ENCODE results near the gene NOX3. TPM values are rescaled to one million over a fixed set of nuclear protein-coding genes. Genes with fewer than 3 reads are reported as not detected.

Gene NOX3
- total and polyA plus RNA-seq, 2 donors (not counting 3 experiments of a cell fraction or from before 2014, with no cell fraction given), result not detected

DNA sequence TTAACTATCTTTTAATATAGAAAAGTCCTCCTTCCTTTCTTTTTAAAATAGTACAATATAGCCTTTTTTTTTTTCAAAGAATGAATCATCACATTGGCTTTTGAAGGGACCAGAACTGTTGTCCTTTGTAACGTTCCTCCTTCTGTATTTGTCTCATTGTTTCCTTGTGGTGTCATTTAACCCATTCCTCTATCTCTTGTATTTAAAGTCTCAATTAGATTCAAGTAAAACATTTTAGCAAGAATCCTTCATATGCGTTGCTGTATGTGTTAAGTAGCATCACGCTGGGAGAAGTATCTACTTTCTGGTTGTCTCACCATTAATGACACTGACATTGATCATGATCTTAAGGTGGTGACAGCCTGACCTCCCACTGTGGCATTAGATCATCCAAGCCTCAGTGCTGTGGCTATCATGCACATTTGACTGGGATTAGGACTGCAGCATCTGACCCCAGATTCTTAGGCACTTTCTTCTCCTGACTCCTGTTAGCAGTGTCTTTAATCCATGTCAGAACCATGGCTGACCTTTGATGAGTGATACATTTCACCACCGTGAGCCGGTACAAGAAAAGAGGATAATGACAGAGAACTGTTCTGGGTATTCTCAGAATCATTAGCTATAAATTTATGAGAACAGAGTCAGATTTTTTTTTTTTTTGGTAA lies 73.8 kb downstream of the NOX3 start:
- POLR2A ChIA-PET, result no interaction called here
- H3K4me2 ChIP-seq (ENCODE audit: insufficient read depth, low read length), result no peak overlapping the region
- no peaks in the 10 kb centered on the region for H3K79me2 ChIP-seq (ENCODE audit: control insufficient read depth, insufficient read depth, low read length)
- no peaks in the 10 kb centered on the region for H3K4me1 ChIP-seq (ENCODE audit: control insufficient read depth, extremely low read depth, insufficient read depth, low read length)
- H4K20me1 ChIP-seq (replicated peaks; ENCODE audit: control insufficient read depth, extremely low read depth, insufficient read depth, low read length), result no peaks in the 10 kb centered on the region
- intact Hi-C loops (cut with micrococcal nuclease) (no loop called here), dilution Hi-C loops (cut with MboI; ENCODE audit: extremely low pct_ligation_motif_present, low sequenced_read_pairs) (no loop called here)
- no peak overlapping the region for H3K4me3 ChIP-seq (replicated peaks in 1 of 3; ENCODE audit: insufficient read depth in 1 of 3, low read depth in 1 of 3, low read length in 3 of 3)
- TF ChIP-seq GATA2 (IDR thresholded peaks at IDR 0.05; ENCODE audit: insufficient read depth, insufficient read length, low read depth, low read length) (no peak), FOS (IDR thresholded peaks at IDR 0.05; ENCODE audit: borderline replicate concordance, insufficient read depth, low read length) (no peak), POLR2AphosphoS5 (IDR thresholded peaks at IDR 0.05; ENCODE audit: insufficient read depth, low read depth, low read length) (no peak), JUN (IDR thresholded peaks at IDR 0.05; ENCODE audit: borderline replicate concordance, insufficient read depth, insufficient read length, low read depth) (no peak), POLR2A (IDR thresholded peaks at IDR 0.05; ENCODE audit: low read depth, low read length) (no peak), MYC (IDR thresholded peaks at IDR 0.05; ENCODE audit: low read depth, low read length) (no peak), EZH2 (IDR thresholded peaks at IDR 0.05; ENCODE audit: borderline replicate concordance, low read depth, low read length, severe bottlenecking) (no peak)
- TF ChIP-seq, protein P1, sequence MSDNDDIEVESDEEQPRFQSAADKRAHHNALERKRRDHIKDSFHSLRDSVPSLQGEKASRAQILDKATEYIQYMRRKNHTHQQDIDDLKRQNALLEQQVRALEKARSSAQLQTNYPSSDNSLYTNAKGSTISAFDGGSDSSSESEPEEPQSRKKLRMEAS (IDR thresholded peaks at IDR 0.05; ENCODE audit: insufficient read depth, insufficient read length), result no peak
- TF ChIP-seq, protein P2, sequence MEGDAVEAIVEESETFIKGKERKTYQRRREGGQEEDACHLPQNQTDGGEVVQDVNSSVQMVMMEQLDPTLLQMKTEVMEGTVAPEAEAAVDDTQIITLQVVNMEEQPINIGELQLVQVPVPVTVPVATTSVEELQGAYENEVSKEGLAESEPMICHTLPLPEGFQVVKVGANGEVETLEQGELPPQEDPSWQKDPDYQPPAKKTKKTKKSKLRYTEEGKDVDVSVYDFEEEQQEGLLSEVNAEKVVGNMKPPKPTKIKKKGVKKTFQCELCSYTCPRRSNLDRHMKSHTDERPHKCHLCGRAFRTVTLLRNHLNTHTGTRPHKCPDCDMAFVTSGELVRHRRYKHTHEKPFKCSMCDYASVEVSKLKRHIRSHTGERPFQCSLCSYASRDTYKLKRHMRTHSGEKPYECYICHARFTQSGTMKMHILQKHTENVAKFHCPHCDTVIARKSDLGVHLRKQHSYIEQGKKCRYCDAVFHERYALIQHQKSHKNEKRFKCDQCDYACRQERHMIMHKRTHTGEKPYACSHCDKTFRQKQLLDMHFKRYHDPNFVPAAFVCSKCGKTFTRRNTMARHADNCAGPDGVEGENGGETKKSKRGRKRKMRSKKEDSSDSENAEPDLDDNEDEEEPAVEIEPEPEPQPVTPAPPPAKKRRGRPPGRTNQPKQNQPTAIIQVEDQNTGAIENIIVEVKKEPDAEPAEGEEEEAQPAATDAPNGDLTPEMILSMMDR (IDR thresholded peaks at IDR 0.05; ENCODE audit: extremely low read depth in 1 of 2, insufficient read depth in 1 of 2, low read depth in 1 of 2, low read length in 2 of 2), result no peak
- H3K9ac ChIP-seq (replicated peaks; ENCODE audit: extremely low read depth, insufficient read depth, low read length), result no peak overlapping the region
- H3K9me1 ChIP-seq (replicated peaks; ENCODE audit: control insufficient read depth, extremely low read depth, insufficient read depth, low read length), result no peaks in the 10 kb centered on the region
- H3K36me3 ChIP-seq (ENCODE audit: control insufficient read depth in 2 of 2, extremely low read depth in 1 of 2, insufficient read depth in 2 of 2, low read length in 2 of 2), result no peaks in the 10 kb centered on the region
- no peaks in the 10 kb centered on the region for H3K27me3 ChIP-seq (ENCODE audit: control insufficient read depth in 2 of 2, insufficient read depth in 2 of 2, low read length in 2 of 2)
- H2AFZ ChIP-seq (ENCODE audit: low read depth, low read length), result no peak overlapping the region
- BruUV-seq (replicated peaks), result no TSS peak
- H3K9me3 ChIP-seq (replicated peaks; ENCODE audit: control insufficient read depth, insufficient read depth, low read length), result no peaks in the 10 kb centered on the region
- H3K27ac ChIP-seq (ENCODE audit: insufficient read depth, low read depth, low read length), result no peak overlapping the region
- FAIRE-seq (no peak), DNase-seq (ENCODE audit: low read depth, low spot score) (no peak)
- CTCF ChIA-PET, result interaction anchor here (1.2 kb wide), 1 partner anchor 147 kb away, joined by 5 read pairs; no protein-coding TSS in a partner anchor

All from endothelial cell of umbilical vein (primary cell).